SK-N-MC (cell line): ENCODE data around the gene PPP4R4.

ENCODE experiments used
- EZH2 ChIP-seq: fragments of 200-600 bp; sonication (generic); IDR thresholded peaks from one replicate; pipeline ENCODE4 v1.6.1; 2017; ENCODE audit warnings: antibody characterized with exemption
- FOXP2 ChIP-seq: optimal IDR thresholded peaks from 2 replicates; pipeline ENCODE3; 2011; ENCODE audit warnings: mild to moderate bottlenecking, moderate library complexity; ENCODE audit not compliant: insufficient read depth; ENCODE audit errors: extremely low read length, control extremely low read depth
- POLR2AphosphoS5 ChIP-seq: IDR thresholded peaks from 2 replicates; pipeline ENCODE4 v1.6.1; 2012; ENCODE audit warnings: mild to moderate bottlenecking, low read depth, low read length, borderline replicate concordance

- TF ChIP-seq POLR2AphosphoS5 (no peak), EZH2 (no peak), FOXP2 (no peak)
Measured at GRCh38 chr14:94304243-94304642, 130.1 kb downstream of the PPP4R4 start.
